Measurements from ENCODE around the gene TCF12.
"Not testable (repeated sequence)": the region's sequence is repeated elsewhere in the genome, so short reads cannot be mapped to it uniquely, and the experiment has no call there.

TCF12 gene

GRCh38 chr15:56929933-56930332 is 11.5 kb downstream of the TCF12 start:
- H3K4me3 ChIP-seq (ENCODE audit: low read depth, low read length), result no peak overlapping the region
- TF ChIP-seq CTCF (IDR thresholded peaks at IDR 0.05; ENCODE audit: insufficient read depth, low read length, missing control alignments), result no peak
- ChIA-PET POLR2A (interaction anchor here (0.9 kb wide), 1 partner anchor 12 kb away, joined by 3 read pairs; the partner anchor contains the start of gene TCF12), CTCF (interaction anchor here (1.0 to 3.5 kb wide), 4 partner anchors 9 to 108 kb away, joined by 3 to 14 read pairs (median 6); partner anchors contain the start of gene TCF12)
- DNase-seq (ENCODE audit: low read depth, low spot score), result no peak

DNA sequence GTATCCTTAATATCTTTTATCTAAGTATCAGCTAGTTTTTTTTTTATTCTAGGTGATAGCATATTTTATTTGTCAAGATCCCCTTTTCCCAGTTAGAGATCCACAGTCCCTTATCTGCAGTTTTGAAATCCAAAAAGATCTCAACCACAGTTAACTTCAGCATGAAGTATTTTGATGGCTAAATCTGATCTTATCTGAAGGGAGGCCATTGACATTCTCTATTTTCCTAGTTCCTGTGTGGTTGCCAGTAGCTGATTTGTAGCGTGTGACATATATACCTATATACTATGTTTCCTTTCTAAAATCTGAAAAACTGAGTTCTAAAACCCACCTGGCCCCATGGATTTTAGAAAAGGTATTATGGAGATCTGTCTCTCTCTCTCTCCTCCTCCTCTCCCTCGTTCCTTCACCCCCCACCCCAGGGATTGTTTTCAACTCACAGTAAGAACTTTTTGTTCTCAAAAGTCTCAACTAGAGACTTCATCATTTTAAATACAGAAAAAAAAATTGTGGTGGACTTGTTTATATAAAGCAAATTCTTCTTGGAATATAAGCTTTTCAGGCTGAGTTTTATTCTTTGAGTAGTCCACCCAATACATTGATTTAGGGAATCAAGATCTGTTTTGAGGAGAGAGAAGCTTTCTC is 12.3 kb downstream of the TCF12 start:
- POLR2A ChIA-PET, result no interaction called here
- H3K4me3 ChIP-seq (ENCODE audit: low read depth, low read length), result no peak overlapping the region
- no peak for DNase-seq (ENCODE audit: low read depth, low spot score)
- CTCF ChIA-PET, result interaction anchor here (1.4 to 3.5 kb wide), 3 partner anchors 11 to 109 kb away, joined by 3 to 14 read pairs (median 8); partner anchors contain the start of gene TCF12
- TF ChIP-seq CTCF (IDR thresholded peaks at IDR 0.05; ENCODE audit: insufficient read depth, low read length, missing control alignments), result no peak

GRCh38 chr15:56931639-56932508 is 13.4 kb downstream of the TCF12 start:
- H3K4me3 ChIP-seq (ENCODE audit: low read depth, low read length), result no peak overlapping the region
- CTCF ChIA-PET, result interaction anchor here (1.8 to 3.5 kb wide), 2 partner anchors 14 to 216 kb away, joined by 4 to 14 read pairs; partner anchors contain the start of gene TCF12
- POLR2A ChIA-PET, result no interaction called here
- DNase-seq (ENCODE audit: low read depth, low spot score), result no peak
- no peak for TF ChIP-seq CTCF (IDR thresholded peaks at IDR 0.05; ENCODE audit: insufficient read depth, low read length, missing control alignments)

DNA sequence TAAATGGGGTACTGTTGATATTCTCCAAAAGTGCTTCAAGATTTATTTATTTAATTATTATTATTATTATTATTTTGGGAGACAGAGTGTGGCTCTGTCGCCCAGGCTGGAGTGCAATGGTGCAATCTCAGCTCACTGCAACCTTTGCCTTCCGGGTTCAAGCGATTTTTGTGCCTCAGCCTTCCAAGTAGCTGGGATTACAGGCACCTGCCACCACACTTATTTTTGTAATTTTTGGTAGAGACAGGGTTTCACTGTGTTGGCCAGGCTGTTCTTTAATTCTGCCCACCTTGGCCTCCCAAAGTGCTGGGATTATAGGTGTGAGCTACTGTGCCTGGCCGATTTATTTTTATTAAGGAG is 14.0 kb downstream of the TCF12 start:
- H3K4me3 ChIP-seq (ENCODE audit: low read depth, low read length); POLR2A ChIA-PET; DNase-seq (ENCODE audit: low read depth, low spot score): not testable (repeated sequence)
- CTCF ChIA-PET, result interaction anchor here (0.6 to 1.8 kb wide), 2 partner anchors 15 to 215 kb away, joined by 3 to 4 read pairs; no protein-coding TSS in a partner anchor

DNA sequence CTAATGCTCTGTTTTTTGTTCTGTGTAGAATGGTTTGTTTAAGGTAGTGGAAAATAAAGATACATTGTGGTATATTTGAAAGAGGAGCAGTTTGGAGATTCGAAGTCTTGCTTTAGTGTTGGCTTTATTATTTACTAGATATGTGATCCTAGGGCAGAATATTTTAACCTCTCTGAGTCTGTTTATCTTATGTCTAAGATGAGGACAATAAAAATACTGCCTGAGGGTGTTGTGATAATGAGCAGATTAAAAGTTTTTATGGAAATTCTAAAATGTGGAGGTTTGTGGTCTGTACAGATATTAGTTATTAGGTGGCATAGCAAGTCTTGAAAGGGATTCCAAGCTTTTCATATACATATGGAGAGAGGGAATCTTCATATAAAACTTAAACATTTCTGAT is 15.0 kb downstream of the TCF12 start:
- POLR2A ChIA-PET, result no interaction called here
- DNase-seq (ENCODE audit: low read depth, low spot score), result no peak
- H3K4me3 ChIP-seq (ENCODE audit: low read depth, low read length), result no peak overlapping the region
- CTCF ChIA-PET, result interaction anchor here (0.6 to 1.8 kb wide), 2 partner anchors 14 to 214 kb away, joined by 3 to 4 read pairs; no protein-coding TSS in a partner anchor
- TF ChIP-seq CTCF (IDR thresholded peaks at IDR 0.05; ENCODE audit: insufficient read depth, low read length, missing control alignments), result no peak

GRCh38 chr15:56933811-56934210 is 15.4 kb downstream of the TCF12 start:
- ChIA-PET CTCF (no interaction called here), POLR2A (no interaction called here)
- H3K4me3 ChIP-seq (ENCODE audit: low read depth, low read length), result no peak overlapping the region
- no peak for DNase-seq (ENCODE audit: low read depth, low spot score)
- no peak for TF ChIP-seq CTCF (IDR thresholded peaks at IDR 0.05; ENCODE audit: insufficient read depth, low read length, missing control alignments)
